Omental fat pad (tissue), 4 donors: ENCODE data around the gene CCDC178. TPM values are rescaled to one million over a fixed set of nuclear protein-coding genes. Genes with fewer than 3 reads are reported as not detected.

Source experiments
- ATAC-seq: fragments of 150-250 bp; one replicate; pipeline ENCODE4 v1.9.1; 2016; ENCODE audit warnings: mild to moderate bottlenecking, moderate library complexity; ENCODE audit not compliant: low FRiP score
- DNase-seq: peaks from one replicate; pipeline ENCODE4 v3.0.0-alpha.2; 2019; ENCODE audit warnings: low spot score
- total RNA-seq, 4 donors: library from RNA; depleted of rRNA; stranded (reverse); fragments of >200 nt; gene quantifications; one replicate each; pipeline ENCODE4 v1.1.0, GENCODE V29; 2016
- TF ChIP-seq, protein P1 (sequence below), 3 donors: fragments of 450-650 bp; IDR thresholded peaks; one replicate each; pipeline ENCODE4 v1.5.1; 2016 to 2017; ENCODE audit warnings: antibody characterized with exemption in 3 of 3, mild to moderate bottlenecking in 3 of 3, moderate library complexity in 2 of 3

Gene CCDC178
- total RNA-seq, 4 donors from 2014 or later, result 2.6 to 10.6 (median 3.5) TPM

DNA sequence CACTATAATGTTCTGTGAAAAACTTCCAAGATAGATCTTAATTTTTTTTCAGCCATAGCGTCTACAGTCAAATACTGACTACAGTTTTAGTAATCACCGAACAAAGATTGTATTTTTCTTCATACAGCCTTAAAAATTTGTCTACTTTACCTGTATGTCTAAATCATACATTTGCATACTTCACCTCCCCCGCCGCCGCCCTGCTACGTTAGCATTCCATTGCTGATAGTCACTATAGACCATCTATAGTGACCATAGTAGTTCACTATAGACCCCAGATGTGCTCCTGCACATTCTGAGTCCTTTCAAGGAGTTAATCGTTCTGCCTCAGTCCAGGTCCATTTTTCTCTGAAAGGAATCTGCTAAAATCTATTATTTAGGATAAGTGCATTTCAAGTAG is 325.0 kb downstream of the CCDC178 start:
- TF ChIP-seq, protein P1, sequence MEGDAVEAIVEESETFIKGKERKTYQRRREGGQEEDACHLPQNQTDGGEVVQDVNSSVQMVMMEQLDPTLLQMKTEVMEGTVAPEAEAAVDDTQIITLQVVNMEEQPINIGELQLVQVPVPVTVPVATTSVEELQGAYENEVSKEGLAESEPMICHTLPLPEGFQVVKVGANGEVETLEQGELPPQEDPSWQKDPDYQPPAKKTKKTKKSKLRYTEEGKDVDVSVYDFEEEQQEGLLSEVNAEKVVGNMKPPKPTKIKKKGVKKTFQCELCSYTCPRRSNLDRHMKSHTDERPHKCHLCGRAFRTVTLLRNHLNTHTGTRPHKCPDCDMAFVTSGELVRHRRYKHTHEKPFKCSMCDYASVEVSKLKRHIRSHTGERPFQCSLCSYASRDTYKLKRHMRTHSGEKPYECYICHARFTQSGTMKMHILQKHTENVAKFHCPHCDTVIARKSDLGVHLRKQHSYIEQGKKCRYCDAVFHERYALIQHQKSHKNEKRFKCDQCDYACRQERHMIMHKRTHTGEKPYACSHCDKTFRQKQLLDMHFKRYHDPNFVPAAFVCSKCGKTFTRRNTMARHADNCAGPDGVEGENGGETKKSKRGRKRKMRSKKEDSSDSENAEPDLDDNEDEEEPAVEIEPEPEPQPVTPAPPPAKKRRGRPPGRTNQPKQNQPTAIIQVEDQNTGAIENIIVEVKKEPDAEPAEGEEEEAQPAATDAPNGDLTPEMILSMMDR (IDR thresholded peaks at IDR 0.05), result no peak
- ATAC-seq (no peak), DNase-seq (no peak)

- TF ChIP-seq, protein P1 (IDR thresholded peaks at IDR 0.05), result no peak
- no peak for ATAC-seq
- no peak for DNase-seq
These were observed 325.8 kb downstream of the CCDC178 start for GRCh38 chr18:33114749-33115148.

- no peak for DNase-seq
- TF ChIP-seq, protein P1 (IDR thresholded peaks at IDR 0.05), result no peak
- no peak for ATAC-seq
These were observed 327.1 kb downstream of the CCDC178 start for GRCh38 chr18:33113416-33113815.

- TF ChIP-seq, protein P1 (IDR thresholded peaks at IDR 0.05), result no peak
- DNase-seq, result no peak
- ATAC-seq, result no peak
These were observed 333.0 kb downstream of the CCDC178 start for GRCh38 chr18:33107511-33107910.

GRCh38 chr18:33101316-33101715 is 339.2 kb downstream of the CCDC178 start:
- ATAC-seq, result no peak
- no peak for DNase-seq
- TF ChIP-seq, protein P1 (IDR thresholded peaks at IDR 0.05), result no peak

GRCh38 chr18:33099626-33100025 is 340.9 kb downstream of the CCDC178 start:
- DNase-seq, result no peak
- no peak for ATAC-seq
- TF ChIP-seq, protein P1 (IDR thresholded peaks at IDR 0.05), result no peak

GRCh38 chr18:33097126-33097525 is 343.4 kb downstream of the CCDC178 start:
- no peak for ATAC-seq
- TF ChIP-seq, protein P1 (IDR thresholded peaks at IDR 0.05), result no peak

More at GRCh38 chr18:33097126-33097525, 343.4 kb downstream of the CCDC178 start:
- DNase-seq, result no peak
